Mesenchymal stem cell (in vitro differentiated cells and primary cell): ENCODE data around the gene SIAH2.

Source experiments
- DNase-seq: peaks from one replicate; pipeline ENCODE4 v3.0.0-alpha.2; 2013
- H2AFZ ChIP-seq: one replicate; pipeline ENCODE4 v1.6.1; 2013; ENCODE audit warnings: low read depth, mild to moderate bottlenecking, control low read depth, inconsistent platforms, low read length, moderate library complexity
- H2AK5ac ChIP-seq: 2 replicates; pipeline ENCODE4 v1.6.1; 2013; ENCODE audit warnings: low read length, moderate library complexity, mild to moderate bottlenecking, inconsistent platforms; ENCODE audit not compliant: severe bottlenecking
- H2BK120ac ChIP-seq: one replicate; pipeline ENCODE4 v1.6.1; 2013; ENCODE audit warnings: low read depth, mild to moderate bottlenecking, inconsistent platforms, low read length, moderate library complexity
- H2BK12ac ChIP-seq, 2 experiments: one replicate each; pipeline ENCODE4 v1.6.1; 2013; ENCODE audit warnings: inconsistent platforms in 2 of 2, low read length in 2 of 2, mild to moderate bottlenecking in 2 of 2, moderate library complexity in 2 of 2, control low read depth in 1 of 2
- H2BK15ac ChIP-seq: one replicate; pipeline ENCODE4 v1.6.1; 2013; ENCODE audit warnings: mild to moderate bottlenecking, low read depth, inconsistent platforms; ENCODE audit not compliant: poor library complexity, severe bottlenecking
- H2BK5ac ChIP-seq: 2 replicates; pipeline ENCODE4 v1.6.1; 2013; ENCODE audit warnings: low read depth, mild to moderate bottlenecking, low read length, control low read depth, inconsistent platforms; ENCODE audit not compliant: poor library complexity, severe bottlenecking
- H3K14ac ChIP-seq, 2 experiments: one replicate each; pipeline ENCODE4 v1.6.1; 2013; ENCODE audit warnings: inconsistent platforms in 2 of 2, low read length in 2 of 2, control low read depth in 1 of 2, mild to moderate bottlenecking in 1 of 2, moderate library complexity in 1 of 2
- H3K18ac ChIP-seq, 2 experiments: one replicate each; pipeline ENCODE4 v1.6.1; 2013; ENCODE audit warnings: inconsistent platforms in 2 of 2, low read length in 2 of 2, control low read depth in 1 of 2, low read depth in 1 of 2, mild to moderate bottlenecking in 1 of 2
- H3K23ac ChIP-seq, 2 experiments: one replicate each; pipeline ENCODE4 v1.6.1; 2013; ENCODE audit warnings: inconsistent platforms in 2 of 2, low read length in 2 of 2, mild to moderate bottlenecking in 2 of 2, moderate library complexity in 2 of 2, control low read depth in 1 of 2
- H3K27ac ChIP-seq: 2 replicates; pipeline ENCODE4 v1.5.1; 2013; ENCODE audit warnings: mild to moderate bottlenecking, moderate library complexity, low read length, control low read depth, inconsistent platforms; ENCODE audit not compliant: poor library complexity, severe bottlenecking
- H3K27me3 ChIP-seq, 2 experiments: 2 replicates each; pipeline versions ENCODE4 v1.6.1 to v1.7.0; 2013; ENCODE audit warnings: low read length in 2 of 2, mild to moderate bottlenecking in 2 of 2, moderate library complexity in 2 of 2, control low read depth in 1 of 2, inconsistent platforms in 1 of 2; ENCODE audit not compliant: control insufficient read depth in 1 of 2, insufficient read depth in 1 of 2
- H3K36me3 ChIP-seq, 2 experiments: 2 replicates each; pipeline versions ENCODE4 v1.6.1 to v1.7.0; 2013; ENCODE audit warnings: low read length in 2 of 2, control low read depth in 1 of 2, inconsistent platforms in 1 of 2, low read depth in 1 of 2, mild to moderate bottlenecking in 1 of 2; ENCODE audit not compliant: insufficient read depth in 2 of 2, control insufficient read depth in 1 of 2
- H3K4ac ChIP-seq, 2 experiments: one replicate each; pipeline ENCODE4 v1.6.1; 2013; ENCODE audit warnings: inconsistent platforms in 2 of 2, low read length in 2 of 2, mild to moderate bottlenecking in 2 of 2, moderate library complexity in 2 of 2, control low read depth in 1 of 2, low read depth in 1 of 2
- H3K4me1 ChIP-seq: 2 replicates; pipeline ENCODE4 v1.6.1; 2013; ENCODE audit warnings: low read depth, low read length, control low read depth; ENCODE audit not compliant: control insufficient read depth, insufficient read depth
- H3K4me2 ChIP-seq: 2 replicates; pipeline ENCODE4 v1.6.1; 2013; ENCODE audit warnings: low read length, mild to moderate bottlenecking, inconsistent platforms; ENCODE audit not compliant: poor library complexity, severe bottlenecking
- H3K4me3 ChIP-seq, 2 experiments: 2 replicates each; pipeline versions ENCODE4 v1.5.1 to v1.7.0; 2013; ENCODE audit warnings: low read length in 2 of 2, mild to moderate bottlenecking in 2 of 2, control low read depth in 1 of 2, low read depth in 1 of 2; ENCODE audit not compliant: insufficient read depth in 1 of 2
- H3K79me1 ChIP-seq: replicated peaks from 2 replicates; pipeline ENCODE4 v1.6.1; 2013; ENCODE audit warnings: mild to moderate bottlenecking, control low read depth, low read length, inconsistent platforms; ENCODE audit not compliant: poor library complexity, severe bottlenecking
- H3K9ac ChIP-seq: 2 replicates; pipeline ENCODE4 v1.7.0; 2013; ENCODE audit warnings: mild to moderate bottlenecking, low read length, moderate library complexity
- H3K9me3 ChIP-seq: 2 replicates; pipeline ENCODE4 v1.7.0; 2013; ENCODE audit warnings: mild to moderate bottlenecking, low read length; ENCODE audit not compliant: control insufficient read depth
- H4K8ac ChIP-seq: one replicate; pipeline ENCODE4 v1.6.1; 2013; ENCODE audit warnings: inconsistent platforms, mild to moderate bottlenecking, low read length, moderate library complexity
- H4K91ac ChIP-seq: one replicate; pipeline ENCODE4 v1.6.1; 2013; ENCODE audit warnings: mild to moderate bottlenecking, low read length, inconsistent platforms
- WGBS: methylation state at CpG from one replicate; pipeline ENCODE4 v1.1.7; 2013; ENCODE audit warnings: mixed read lengths; 5-methylcytosine and 5-hydroxymethylcytosine counted together

The SIAH2 gene

GRCh38 chr3:150775001-150775599, 12.1 kb upstream of the SIAH2 start:
- no peak overlapping the region for H4K91ac ChIP-seq
- over 99% methylated on average over 6 of the region's 7 CpGs for WGBS
- no peaks in the 10 kb centered on the region for H3K27me3 ChIP-seq
- DNase-seq: no peak
- no peak overlapping the region for H3K4me3 ChIP-seq
- no peak overlapping the region for H3K14ac ChIP-seq
- H3K36me3 ChIP-seq: no peaks in the 10 kb centered on the region
- peaks cover 12% of the 10 kb centered on the region for H3K4me1 ChIP-seq
- H3K9ac ChIP-seq: peak overlapping the region; percentile 12
- no peak overlapping the region for H2BK15ac ChIP-seq
- H4K8ac ChIP-seq: no peak overlapping the region
- H3K79me1 ChIP-seq: no peaks in the 10 kb centered on the region
- H2AK5ac ChIP-seq: no peak overlapping the region
- no peak overlapping the region for H3K27ac ChIP-seq
- no peaks in the 10 kb centered on the region for H3K9me3 ChIP-seq
- no peak overlapping the region for H2BK5ac ChIP-seq
- no peak overlapping the region for H3K4me2 ChIP-seq
- no peak overlapping the region for H3K23ac ChIP-seq
- no peak overlapping the region for H3K18ac ChIP-seq
- no peak overlapping the region for H3K4ac ChIP-seq
- no peak overlapping the region for H2BK120ac ChIP-seq
- no peak overlapping the region for H2BK12ac ChIP-seq
- H2AFZ ChIP-seq: no peak overlapping the region

GRCh38 chr3:150773616-150774192, 10.7 kb upstream of the SIAH2 start:
- Histone ChIP-seq H3K18ac (no peak overlapping the region), H3K9me3 (no peaks in the 10 kb centered on the region), H3K36me3 (no peaks in the 10 kb centered on the region), H3K4me3 (no peak overlapping the region), H3K27ac (no peak overlapping the region), H3K9ac (no peak overlapping the region), H3K4ac (no peak overlapping the region), H3K14ac (peak overlapping the region in 1 of 2 experiments; percentile 23), H3K4me1 (peaks cover 12% of the 10 kb centered on the region), H4K8ac (no peak overlapping the region), H3K4me2 (no peak overlapping the region), H3K27me3 (no peaks in the 10 kb centered on the region), H2BK5ac (no peak overlapping the region), H4K91ac (no peak overlapping the region), H2BK15ac (no peak overlapping the region), H2BK12ac (no peak overlapping the region), H2AK5ac (no peak overlapping the region), H2BK120ac (no peak overlapping the region), H3K23ac (no peak overlapping the region), H3K79me1 (no peaks in the 10 kb centered on the region), H2AFZ (no peak overlapping the region)
- no peak for DNase-seq
- WGBS: 98% methylated on average over 14 of the region's 14 CpGs

GRCh38 chr3:150771600-150771999, 8.6 kb upstream of the SIAH2 start:
- no peak overlapping the region for H3K9ac ChIP-seq
- no peak overlapping the region for H3K4ac ChIP-seq
- no peak overlapping the region for H2BK5ac ChIP-seq
- H3K18ac ChIP-seq: no peak overlapping the region
- H3K4me3 ChIP-seq: no peak overlapping the region
- no peak overlapping the region for H2BK15ac ChIP-seq
- H3K79me1 ChIP-seq: no peaks in the 10 kb centered on the region
- H3K27me3 ChIP-seq: no peaks in the 10 kb centered on the region
- H2AK5ac ChIP-seq: no peak overlapping the region
- no peaks in the 10 kb centered on the region for H3K36me3 ChIP-seq
- H2AFZ ChIP-seq: no peak overlapping the region
- no peak overlapping the region for H3K27ac ChIP-seq
- H3K4me1 ChIP-seq: peaks cover 13% of the 10 kb centered on the region
- H4K8ac ChIP-seq: no peak overlapping the region
- no peaks in the 10 kb centered on the region for H3K9me3 ChIP-seq
- H2BK12ac ChIP-seq: no peak overlapping the region
- no peak overlapping the region for H3K14ac ChIP-seq
- H4K91ac ChIP-seq: no peak overlapping the region
- WGBS: 76% methylated on average over 2 of the region's 2 CpGs
- H3K23ac ChIP-seq: no peak overlapping the region
- H2BK120ac ChIP-seq: no peak overlapping the region
- no peak overlapping the region for H3K4me2 ChIP-seq
- DNase-seq: no peak

- WGBS: 100% methylated on average over 3 of the region's 3 CpGs
- H4K91ac ChIP-seq: no peak overlapping the region
- H2AK5ac ChIP-seq: no peak overlapping the region
- peaks cover 17% of the 10 kb centered on the region for H3K4me1 ChIP-seq
- no peaks in the 10 kb centered on the region for H3K36me3 ChIP-seq
- no peak overlapping the region for H3K27ac ChIP-seq
- H2BK120ac ChIP-seq: no peak overlapping the region
- no peak overlapping the region for H2AFZ ChIP-seq
- no peak overlapping the region for H3K4me3 ChIP-seq
- H3K14ac ChIP-seq: no peak overlapping the region
- no peak overlapping the region for H3K18ac ChIP-seq
- H3K4me2 ChIP-seq: no peak overlapping the region
- no peak overlapping the region for H2BK12ac ChIP-seq
- no peak overlapping the region for H3K9ac ChIP-seq
- DNase-seq: no peak
- no peaks in the 10 kb centered on the region for H3K27me3 ChIP-seq
- no peaks in the 10 kb centered on the region for H3K9me3 ChIP-seq
- no peaks in the 10 kb centered on the region for H3K79me1 ChIP-seq
- no peak overlapping the region for H3K23ac ChIP-seq
- H4K8ac ChIP-seq: no peak overlapping the region
- H2BK15ac ChIP-seq: no peak overlapping the region
- H2BK5ac ChIP-seq: no peak overlapping the region
- no peak overlapping the region for H3K4ac ChIP-seq
Observed at GRCh38 chr3:150770681-150771080, 7.7 kb upstream of the SIAH2 start.
